Endothelial cell of umbilical vein (primary cell): ENCODE data around the gene ABR. TPM values are rescaled to one million over a fixed set of nuclear protein-coding genes. Genes with fewer than 3 reads are reported as not detected.
"Not testable (repeated sequence)": the region's sequence is repeated elsewhere in the genome, so short reads cannot be mapped to it uniquely, and the experiment has no call there.

Experiments
- BruUV-seq: library from RNA; stranded (reverse); fragments of 400-500 nt; replicated peaks from 2 replicates; lab custom pipeline; 2021; lab: Mats Ljungman, UMichigan
- CTCF ChIA-PET: fragments of 300-600, 350-600 bp; sonication (Branson Sonifier 250); formaldehyde crosslinking; loops from one replicate; lab custom pipeline; 2021; ENCODE audit warnings: antibody characterized with exemption, inconsistent platforms; lab: Charles Lee
- POLR2A ChIA-PET: fragments of 300-600, 350-600 bp; sonication (Branson Sonifier 250); formaldehyde crosslinking; loops from one replicate; lab custom pipeline; 2021; ENCODE audit warnings: antibody characterized with exemption, inconsistent platforms; lab: Charles Lee
- DNase-seq: peaks from one replicate; pipeline ENCODE4 v3.0.0-alpha.2; 2011; ENCODE audit warnings: low read depth, low spot score
- FAIRE-seq: peaks from 2 replicates; lab custom pipeline; 2011; peaks lifted over from hg19 to GRCh38; lab: Jason Lieb, UNC
- H2AFZ ChIP-seq: 2 replicates; pipeline ENCODE4 v1.6.0; 2012; ENCODE audit warnings: low read depth, low read length, control low read depth, inconsistent platforms
- H3K27ac ChIP-seq: 2 replicates; pipeline ENCODE4 v1.5.1; 2011; ENCODE audit warnings: low read depth, mild to moderate bottlenecking, control low read depth, low read length, moderate library complexity; ENCODE audit not compliant: insufficient read depth
- H3K27me3 ChIP-seq, 2 experiments: 2 replicates each; pipeline versions ENCODE4 v1.6.0 to v1.6.1; 2011; ENCODE audit warnings: low read length in 2 of 2, mixed read lengths in 1 of 2; ENCODE audit not compliant: control insufficient read depth in 2 of 2, insufficient read depth in 2 of 2
- H3K36me3 ChIP-seq, 2 experiments: 2 replicates in 1 of 2; 3 replicates in 1 of 2; pipeline ENCODE4 v1.5.1; 2011; ENCODE audit warnings: low read length in 2 of 2, mild to moderate bottlenecking in 1 of 2, moderate library complexity in 1 of 2; ENCODE audit not compliant: control insufficient read depth in 2 of 2, insufficient read depth in 2 of 2; ENCODE audit errors: extremely low read depth in 1 of 2
- H3K4me1 ChIP-seq: 3 replicates; pipeline ENCODE4 v1.5.1; 2011; ENCODE audit warnings: mild to moderate bottlenecking, low read length; ENCODE audit not compliant: control insufficient read depth, insufficient read depth; ENCODE audit errors: extremely low read depth
- H3K4me2 ChIP-seq: 2 replicates; pipeline ENCODE4 v1.6.1; 2011; ENCODE audit warnings: low read length, control low read depth, mixed read lengths; ENCODE audit not compliant: insufficient read depth
- H3K4me3 ChIP-seq, 3 experiments: fragments of 200-600 bp in 1 of 3; sonication (generic), shearing (Covaris generic) in 1 of 3; replicated peaks in 1 of 3; 2 replicates each; pipeline ENCODE4 v1.5.1; 2011 to 2016; ENCODE audit warnings: control low read depth in 3 of 3, low read length in 3 of 3, mild to moderate bottlenecking in 2 of 3, inconsistent platforms in 1 of 3, low read depth in 1 of 3, moderate library complexity in 1 of 3; ENCODE audit not compliant: insufficient read depth in 1 of 3
- H3K79me2 ChIP-seq: 2 replicates; pipeline ENCODE4 v1.6.0; 2012; ENCODE audit warnings: low read length, inconsistent platforms; ENCODE audit not compliant: control insufficient read depth, insufficient read depth
- H3K9ac ChIP-seq: replicated peaks from 2 replicates; pipeline ENCODE3; 2011; ENCODE audit warnings: low read length, control low read depth; ENCODE audit not compliant: insufficient read depth; ENCODE audit errors: extremely low read depth
- H3K9me1 ChIP-seq: replicated peaks from 3 replicates; pipeline ENCODE4 v1.6.0; 2011; ENCODE audit warnings: mild to moderate bottlenecking, low read length; ENCODE audit not compliant: control insufficient read depth, insufficient read depth; ENCODE audit errors: extremely low read depth
- H3K9me3 ChIP-seq: replicated peaks from 2 replicates; pipeline ENCODE4 v1.5.1; 2012; ENCODE audit warnings: low read length, inconsistent platforms; ENCODE audit not compliant: control insufficient read depth, insufficient read depth
- H4K20me1 ChIP-seq: replicated peaks from 2 replicates; pipeline ENCODE3; 2011; ENCODE audit warnings: mild to moderate bottlenecking, low read length; ENCODE audit not compliant: control insufficient read depth, insufficient read depth; ENCODE audit errors: extremely low read depth
- CTCF ChIP-seq, 2 donors: IDR thresholded peaks; 1 replicate in 1 of 2; 2 replicates in 1 of 2; pipeline ENCODE4 v1.5.1; 2011; ENCODE audit warnings: low read length in 2 of 2, mild to moderate bottlenecking in 2 of 2, moderate library complexity in 2 of 2, control low read depth in 1 of 2, inconsistent platforms in 1 of 2, low read depth in 1 of 2; ENCODE audit not compliant: insufficient read depth in 1 of 2; ENCODE audit errors: extremely low read depth in 1 of 2
- EZH2 ChIP-seq: IDR thresholded peaks from 2 replicates; pipeline ENCODE4 v1.6.1; 2012; ENCODE audit warnings: borderline replicate concordance, low read depth, mild to moderate bottlenecking, moderate library complexity, low read length, inconsistent platforms; ENCODE audit not compliant: severe bottlenecking
- FOS ChIP-seq: IDR thresholded peaks from 2 replicates; pipeline ENCODE4 v1.6.1; 2011; ENCODE audit warnings: mild to moderate bottlenecking, low read length, moderate library complexity, borderline replicate concordance; ENCODE audit not compliant: insufficient read depth
- GATA2 ChIP-seq: IDR thresholded peaks from 2 replicates; pipeline ENCODE4 v1.7.0; 2011; ENCODE audit warnings: low read depth, mild to moderate bottlenecking, moderate library complexity, mixed read lengths, low read length; ENCODE audit not compliant: insufficient read length, insufficient read depth
- JUN ChIP-seq: IDR thresholded peaks from 2 replicates; pipeline ENCODE4 v1.6.1; 2011; ENCODE audit warnings: borderline replicate concordance, low read depth; ENCODE audit not compliant: insufficient read length, insufficient read depth
- MAX ChIP-seq: IDR thresholded peaks from 2 replicates; pipeline ENCODE4 v1.6.1; 2011; ENCODE audit not compliant: insufficient read depth, insufficient read length
- MYC ChIP-seq: IDR thresholded peaks from one replicate; pipeline ENCODE4 v1.6.1; 2011; ENCODE audit warnings: mild to moderate bottlenecking, low read depth, low read length
- POLR2A ChIP-seq: IDR thresholded peaks from 2 replicates; pipeline ENCODE4 v1.6.1; 2012; ENCODE audit warnings: low read depth, mild to moderate bottlenecking, control low read depth, low read length
- POLR2AphosphoS5 ChIP-seq: IDR thresholded peaks from 2 replicates; pipeline ENCODE4 v1.6.1; 2012; ENCODE audit warnings: low read depth, mild to moderate bottlenecking, control low read depth, low read length, moderate library complexity; ENCODE audit not compliant: insufficient read depth
- dilution Hi-C: fragments of 300-500 bp; cut with MboI; formaldehyde crosslinking; loops from one replicate; pipeline ENCODE4 v1.15.0; 2019; ENCODE audit warnings: low sequenced_read_pairs; ENCODE audit not compliant: extremely low pct_ligation_motif_present
- intact Hi-C: fragments of 100-400 bp; cut with micrococcal nuclease; formaldehyde crosslinking; loops from one replicate; pipeline ENCODE4 v1.10.0; 2022
- polyA plus RNA-seq, 4 experiments: library from polyadenylated mRNA; depleted of rRNA in 3 of 4; stranded (reverse) in 3 of 4; unstranded in 1 of 4; fragments of >200 nt; gene quantifications; 2 replicates each; pipeline versions ENCODE4 v1.2.1 to v1.2.3, GENCODE V29; 2011 to 2012; ENCODE audit warnings: missing spikeins in 1 of 4
- total RNA-seq: library from RNA; stranded (reverse); gene quantifications from 2 replicates; pipeline ENCODE4 v1.2.3, GENCODE V29; 2021

The ABR gene
- total and polyA plus RNA-seq, 2 donors (not counting 3 experiments of a cell fraction or from before 2014, with no cell fraction given) = 83.5 to 96.8 TPM

- Histone ChIP-seq H3K27ac (no peak overlapping the region), H3K36me3 (no peaks in the 10 kb centered on the region), H3K9me3 (no peaks in the 10 kb centered on the region), H3K4me2 (no peak overlapping the region), H4K20me1 (no peaks in the 10 kb centered on the region), H3K4me1 (peaks cover 11% of the 10 kb centered on the region), H2AFZ (no peak overlapping the region), H3K27me3 (no peaks in the 10 kb centered on the region), H3K79me2 (peaks cover 20% of the 10 kb centered on the region), H3K9ac (no peak overlapping the region), H3K9me1 (no peaks in the 10 kb centered on the region), H3K4me3 (no peak overlapping the region)
- POLR2A ChIA-PET = interaction anchor here (0.7 kb wide), 1 partner anchor 141 kb away, joined by 3 read pairs; no protein-coding TSS in a partner anchor
- TF ChIP-seq JUN (no peak), POLR2A (no peak), POLR2AphosphoS5 (no peak), MYC (no peak), CTCF (IDR thresholded peaks at IDR 0.05; ENCODE audit: extremely low read depth in 1 of 2, insufficient read depth in 1 of 2, low read depth in 1 of 2, low read length in 2 of 2) (no peak), MAX (no peak), EZH2 (no peak), GATA2 (no peak), FOS (no peak)
- CTCF ChIA-PET = interaction anchor here (1.2 to 2.2 kb wide), 2 partner anchors 83 to 178 kb away, joined by 3 to 5 read pairs; no protein-coding TSS in a partner anchor
- intact Hi-C loops = no loop called here
- no peak for FAIRE-seq
- dilution Hi-C loops = no loop called here
- no peak for DNase-seq
- BruUV-seq = no TSS peak
These were observed 206.7 kb downstream of the ABR start for GRCh38 chr17:973053-973452.

GRCh38 chr17:971861-972260 is 207.9 kb downstream of the ABR start:
- H3K9me3 ChIP-seq, H3K4me2 ChIP-seq, H3K27me3 ChIP-seq, H4K20me1 ChIP-seq, POLR2A ChIA-PET, H3K9me1 ChIP-seq, H2AFZ ChIP-seq, H3K4me3 ChIP-seq, H3K27ac ChIP-seq, dilution Hi-C loops, FAIRE-seq, BruUV-seq, intact Hi-C loops, DNase-seq, H3K36me3 ChIP-seq, H3K9ac ChIP-seq, H3K4me1 ChIP-seq: not testable (repeated sequence)
- CTCF ChIA-PET = interaction anchor here (1.6 to 2.2 kb wide), 3 partner anchors 9 to 177 kb away, joined by 5 to 8 read pairs (median 5); no protein-coding TSS in a partner anchor
- H3K79me2 ChIP-seq = peaks cover 16% of the 10 kb centered on the region
